ENCODE results near the gene PLEKHA4.

PLEKHA4 gene

DNA sequence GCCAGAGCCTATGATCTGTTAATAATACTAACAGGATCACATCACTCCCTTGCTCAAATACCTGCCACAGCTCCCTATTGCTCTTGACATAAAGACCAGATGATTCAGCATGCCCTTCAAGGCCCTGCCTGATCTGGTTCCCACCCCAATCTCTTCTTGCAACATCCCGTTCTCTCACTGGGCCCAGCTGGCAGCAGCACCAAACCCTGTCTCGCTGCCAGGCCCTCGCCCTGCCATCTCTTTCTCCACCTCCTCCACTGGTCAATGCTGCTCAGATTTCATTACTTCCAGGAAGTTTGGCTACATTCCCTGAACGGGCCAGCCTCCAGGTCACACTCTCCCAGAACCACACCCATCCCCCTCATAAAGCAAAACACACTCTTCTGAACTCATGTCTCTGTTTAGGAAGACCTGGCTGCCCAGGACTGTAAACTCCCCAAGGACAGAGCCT, 49.0 kb downstream of the PLEKHA4 start:
- TF ChIP-seq FOXP2 (optimal IDR thresholded peaks at IDR 0.05; ENCODE audit: borderline replicate concordance, extremely low read depth, extremely low read length, insufficient read depth) = no peak
- TF ChIP-seq, protein P1, sequence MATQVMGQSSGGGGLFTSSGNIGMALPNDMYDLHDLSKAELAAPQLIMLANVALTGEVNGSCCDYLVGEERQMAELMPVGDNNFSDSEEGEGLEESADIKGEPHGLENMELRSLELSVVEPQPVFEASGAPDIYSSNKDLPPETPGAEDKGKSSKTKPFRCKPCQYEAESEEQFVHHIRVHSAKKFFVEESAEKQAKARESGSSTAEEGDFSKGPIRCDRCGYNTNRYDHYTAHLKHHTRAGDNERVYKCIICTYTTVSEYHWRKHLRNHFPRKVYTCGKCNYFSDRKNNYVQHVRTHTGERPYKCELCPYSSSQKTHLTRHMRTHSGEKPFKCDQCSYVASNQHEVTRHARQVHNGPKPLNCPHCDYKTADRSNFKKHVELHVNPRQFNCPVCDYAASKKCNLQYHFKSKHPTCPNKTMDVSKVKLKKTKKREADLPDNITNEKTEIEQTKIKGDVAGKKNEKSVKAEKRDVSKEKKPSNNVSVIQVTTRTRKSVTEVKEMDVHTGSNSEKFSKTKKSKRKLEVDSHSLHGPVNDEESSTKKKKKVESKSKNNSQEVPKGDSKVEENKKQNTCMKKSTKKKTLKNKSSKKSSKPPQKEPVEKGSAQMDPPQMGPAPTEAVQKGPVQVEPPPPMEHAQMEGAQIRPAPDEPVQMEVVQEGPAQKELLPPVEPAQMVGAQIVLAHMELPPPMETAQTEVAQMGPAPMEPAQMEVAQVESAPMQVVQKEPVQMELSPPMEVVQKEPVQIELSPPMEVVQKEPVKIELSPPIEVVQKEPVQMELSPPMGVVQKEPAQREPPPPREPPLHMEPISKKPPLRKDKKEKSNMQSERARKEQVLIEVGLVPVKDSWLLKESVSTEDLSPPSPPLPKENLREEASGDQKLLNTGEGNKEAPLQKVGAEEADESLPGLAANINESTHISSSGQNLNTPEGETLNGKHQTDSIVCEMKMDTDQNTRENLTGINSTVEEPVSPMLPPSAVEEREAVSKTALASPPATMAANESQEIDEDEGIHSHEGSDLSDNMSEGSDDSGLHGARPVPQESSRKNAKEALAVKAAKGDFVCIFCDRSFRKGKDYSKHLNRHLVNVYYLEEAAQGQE (IDR thresholded peaks at IDR 0.05; ENCODE audit: insufficient read depth in 1 of 2, low read depth in 2 of 2, low read length in 2 of 2) = no peak
- TF ChIP-seq SIN3A (IDR thresholded peaks at IDR 0.05; ENCODE audit: borderline replicate concordance, insufficient read depth, low read length) = no peak
- TF ChIP-seq TAF1 (IDR thresholded peaks at IDR 0.05; ENCODE audit: borderline replicate concordance, insufficient read depth, low read length) = no peak
- TF ChIP-seq POLR2AphosphoS5 (IDR thresholded peaks at IDR 0.05; ENCODE audit: low read depth, low read length) = no peak

DNA sequence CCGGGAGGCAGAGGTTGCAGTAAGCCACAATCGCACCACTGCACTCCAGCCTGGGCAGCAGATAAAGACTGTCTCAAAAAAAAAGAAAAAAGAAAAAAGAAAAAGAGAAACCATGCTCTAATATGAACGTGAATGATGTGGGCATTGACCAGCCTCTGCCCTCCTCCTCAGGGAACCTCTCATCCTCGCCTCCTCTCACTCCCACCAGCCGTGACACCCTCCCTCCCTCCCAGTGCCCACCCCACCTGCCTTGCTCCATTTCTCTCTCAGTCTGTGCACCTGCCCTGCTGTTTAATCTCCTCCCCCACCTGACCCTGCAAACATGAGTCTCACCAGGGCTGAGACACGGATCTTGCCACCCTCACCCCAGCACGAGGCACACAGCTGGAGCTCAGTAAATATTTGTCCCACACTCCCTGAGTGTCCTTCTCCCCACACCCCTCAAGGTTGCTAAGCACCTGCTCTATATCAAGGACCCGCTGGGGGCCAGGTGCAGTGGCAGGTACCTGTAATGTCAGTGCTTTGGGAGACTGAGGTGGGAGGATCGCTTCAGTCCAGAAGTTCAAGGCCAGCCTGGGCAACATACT, 50.1 kb downstream of the PLEKHA4 start:
- no peak for TF ChIP-seq POLR2AphosphoS5 (IDR thresholded peaks at IDR 0.05; ENCODE audit: low read depth, low read length)
- no peak for TF ChIP-seq FOXP2 (optimal IDR thresholded peaks at IDR 0.05; ENCODE audit: borderline replicate concordance, extremely low read depth, extremely low read length, insufficient read depth)
- no peak for TF ChIP-seq SIN3A (IDR thresholded peaks at IDR 0.05; ENCODE audit: borderline replicate concordance, insufficient read depth, low read length)
- TF ChIP-seq TAF1 (IDR thresholded peaks at IDR 0.05; ENCODE audit: borderline replicate concordance, insufficient read depth, low read length) = no peak
- TF ChIP-seq, protein P1 (IDR thresholded peaks at IDR 0.05; ENCODE audit: insufficient read depth in 1 of 2, low read depth in 2 of 2, low read length in 2 of 2) = no peak

DNA sequence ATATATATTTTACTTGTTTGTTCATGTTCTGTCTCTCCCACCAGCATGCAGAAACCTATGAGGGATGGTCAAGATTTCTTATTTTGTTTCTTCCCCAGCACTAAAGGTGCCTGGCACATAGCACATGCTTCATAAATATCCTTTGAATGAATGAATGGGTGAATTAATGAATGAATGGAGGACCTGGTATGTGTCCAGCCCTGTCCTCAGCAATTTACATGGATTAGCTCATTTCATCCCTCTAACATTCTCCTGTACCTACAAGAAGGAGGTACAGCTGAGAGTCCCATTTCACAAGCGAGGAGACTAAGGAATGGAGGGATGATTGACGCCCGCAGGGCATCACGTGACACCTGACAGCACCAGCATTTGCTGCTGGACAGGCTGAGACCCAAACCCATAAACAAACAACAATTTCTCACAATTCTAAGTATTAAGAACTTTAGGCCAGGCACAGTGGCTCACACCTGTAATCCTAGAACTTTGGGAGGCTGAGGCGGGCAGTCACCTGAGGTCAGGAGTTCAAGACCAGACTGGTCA, 50.8 kb downstream of the PLEKHA4 start:
- TF ChIP-seq, protein P1 (IDR thresholded peaks at IDR 0.05; ENCODE audit: insufficient read depth in 1 of 2, low read depth in 2 of 2, low read length in 2 of 2) = no peak
- no peak for TF ChIP-seq FOXP2 (optimal IDR thresholded peaks at IDR 0.05; ENCODE audit: borderline replicate concordance, extremely low read depth, extremely low read length, insufficient read depth)
- no peak for TF ChIP-seq POLR2AphosphoS5 (IDR thresholded peaks at IDR 0.05; ENCODE audit: low read depth, low read length)
- TF ChIP-seq SIN3A (IDR thresholded peaks at IDR 0.05; ENCODE audit: borderline replicate concordance, insufficient read depth, low read length) = no peak
- no peak for TF ChIP-seq TAF1 (IDR thresholded peaks at IDR 0.05; ENCODE audit: borderline replicate concordance, insufficient read depth, low read length)

DNA sequence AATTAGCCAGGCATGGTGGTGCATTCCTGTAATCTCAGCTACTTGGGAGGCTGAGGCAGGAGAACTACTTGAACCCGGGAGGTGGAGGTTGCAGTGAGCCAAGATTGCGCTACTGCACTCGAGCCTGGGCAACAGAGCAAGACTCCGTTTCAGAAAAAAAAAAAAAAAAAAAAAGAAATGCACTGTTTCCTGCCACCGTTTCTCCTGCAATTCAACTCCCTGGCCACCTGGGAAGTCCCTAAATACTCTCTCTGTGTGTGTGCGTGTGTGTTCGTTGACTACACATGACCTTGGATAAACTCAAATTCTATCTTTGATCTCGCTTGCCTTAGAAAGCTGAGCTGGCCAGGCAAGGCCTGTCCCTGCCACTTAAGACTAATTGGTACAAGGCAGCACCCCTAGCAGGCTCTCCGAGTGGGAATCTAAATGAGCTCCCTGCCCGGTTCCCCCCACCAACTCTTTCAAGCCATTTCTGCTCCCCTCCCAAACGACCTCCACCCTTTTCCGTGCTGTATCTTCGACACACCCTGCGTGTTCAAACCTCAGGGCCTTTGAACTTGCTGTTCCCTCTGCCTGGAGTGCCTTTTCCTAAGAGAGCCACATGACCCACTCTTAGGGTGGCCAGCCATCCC, 52.4 kb downstream of the PLEKHA4 start:
- TF ChIP-seq SIN3A (IDR thresholded peaks at IDR 0.05; ENCODE audit: borderline replicate concordance, insufficient read depth, low read length) = no peak
- no peak for TF ChIP-seq POLR2AphosphoS5 (IDR thresholded peaks at IDR 0.05; ENCODE audit: low read depth, low read length)
- no peak for TF ChIP-seq FOXP2 (optimal IDR thresholded peaks at IDR 0.05; ENCODE audit: borderline replicate concordance, extremely low read depth, extremely low read length, insufficient read depth)
- no peak for TF ChIP-seq TAF1 (IDR thresholded peaks at IDR 0.05; ENCODE audit: borderline replicate concordance, insufficient read depth, low read length)
- TF ChIP-seq, protein P1 (IDR thresholded peaks at IDR 0.05; ENCODE audit: insufficient read depth in 1 of 2, low read depth in 2 of 2, low read length in 2 of 2) = no peak

Measured in PFSK-1 (cell line).